NT2/D1 (cell line): ENCODE results near the gene RERE.

Experiments
- DNase-seq: peaks from one replicate; pipeline ENCODE4 v3.0.0-alpha.2; 2011; ENCODE audit warnings: low read depth, low spot score
- H3K27me3 ChIP-seq: 2 replicates; pipeline ENCODE4 v1.6.0; 2011; ENCODE audit warnings: mild to moderate bottlenecking; ENCODE audit not compliant: insufficient read length, insufficient read depth
- H3K36me3 ChIP-seq: 2 replicates; pipeline ENCODE4 v1.6.1; 2011; ENCODE audit warnings: mild to moderate bottlenecking, low read length, mixed read lengths; ENCODE audit not compliant: insufficient read depth, insufficient read length
- H3K4me1 ChIP-seq: 2 replicates; pipeline ENCODE4 v1.5.1; 2011; ENCODE audit not compliant: insufficient read depth, insufficient read length
- H3K4me3 ChIP-seq: 2 replicates; pipeline ENCODE4 v1.5.1; 2011; ENCODE audit warnings: low read depth; ENCODE audit not compliant: insufficient read length
- H3K9ac ChIP-seq: 2 replicates; pipeline ENCODE4 v1.6.0; 2011; ENCODE audit warnings: low read depth; ENCODE audit not compliant: insufficient read length
- H3K9me3 ChIP-seq: 2 replicates; pipeline ENCODE4 v1.5.1; 2011; ENCODE audit warnings: mild to moderate bottlenecking, low read length; ENCODE audit not compliant: insufficient read depth
- SUZ12 ChIP-seq: IDR thresholded peaks from 2 replicates; pipeline ENCODE4 v1.6.1; 2011; ENCODE audit not compliant: insufficient read length, insufficient read depth; ENCODE audit errors: extremely low read depth
- YY1 ChIP-seq: IDR thresholded peaks from 2 replicates; pipeline ENCODE4 v1.6.1; 2011; ENCODE audit not compliant: insufficient read length, insufficient read depth
- ZNF274 ChIP-seq: IDR thresholded peaks from 2 replicates; pipeline ENCODE4 v1.6.1; 2011; ENCODE audit warnings: mild to moderate bottlenecking, low read depth, low read length

The RERE gene

GRCh38 chr1:8394456-8395321, 422.8 kb downstream of the RERE start:
- no peak overlapping the region for H3K9ac ChIP-seq
- H3K27me3 ChIP-seq, result no peaks in the 10 kb centered on the region
- peaks cover 26% of the 10 kb centered on the region for H3K36me3 ChIP-seq
- no peaks in the 10 kb centered on the region for H3K9me3 ChIP-seq
- DNase-seq, result no peak
- no peak overlapping the region for H3K4me3 ChIP-seq
- H3K4me1 ChIP-seq, result no peaks in the 10 kb centered on the region
- TF ChIP-seq YY1, result no peak
- no peak for TF ChIP-seq ZNF274
- TF ChIP-seq SUZ12, result no peak

GRCh38 chr1:8392522-8392921, 424.9 kb downstream of the RERE start:
- DNase-seq, result no peak
- peaks cover 36% of the 10 kb centered on the region for H3K36me3 ChIP-seq
- no peaks in the 10 kb centered on the region for H3K9me3 ChIP-seq
- no peak overlapping the region for H3K4me3 ChIP-seq
- H3K9ac ChIP-seq, result no peak overlapping the region
- no peaks in the 10 kb centered on the region for H3K4me1 ChIP-seq
- TF ChIP-seq ZNF274, result no peak
- H3K27me3 ChIP-seq, result no peaks in the 10 kb centered on the region

GRCh38 chr1:8390707-8391106, 426.7 kb downstream of the RERE start:
- Histone ChIP-seq H3K27me3 (no peaks in the 10 kb centered on the region), H3K9me3 (no peaks in the 10 kb centered on the region), H3K4me1 (no peaks in the 10 kb centered on the region), H3K36me3 (peaks cover 36% of the 10 kb centered on the region), H3K9ac (no peak overlapping the region), H3K4me3 (no peak overlapping the region)
- no peak for TF ChIP-seq SUZ12
- DNase-seq, result no peak

DNA sequence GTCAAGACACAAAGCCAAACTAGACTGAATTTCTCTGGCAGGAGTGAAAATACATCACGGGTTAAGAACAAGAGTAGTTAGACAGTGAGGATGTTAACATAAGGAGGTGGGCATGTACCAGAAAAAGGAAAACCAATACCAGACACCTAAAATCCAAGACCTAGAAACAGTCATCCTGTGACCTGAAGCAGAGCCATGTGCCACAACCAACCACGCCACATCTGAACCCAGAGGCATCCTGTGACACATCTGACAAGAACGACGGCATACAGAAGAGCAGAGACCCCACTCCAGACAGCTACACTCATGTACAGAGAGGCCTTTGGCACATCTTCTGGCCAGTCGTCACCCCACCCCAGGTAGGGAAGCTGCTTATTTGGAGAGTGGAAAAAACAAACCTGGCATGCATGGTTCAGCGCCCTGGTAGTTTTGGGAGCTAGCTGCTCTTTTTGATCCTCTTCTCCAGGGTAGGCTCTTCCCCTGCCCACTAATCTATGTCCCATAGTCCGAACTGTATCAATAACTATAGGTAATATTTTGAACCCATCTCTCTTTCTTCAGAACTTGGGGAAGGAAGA, 427.4 kb downstream of the RERE start:
- Histone ChIP-seq H3K27me3 (no peaks in the 10 kb centered on the region), H3K9me3 (no peaks in the 10 kb centered on the region), H3K4me1 (no peaks in the 10 kb centered on the region), H3K36me3 (peaks cover 32% of the 10 kb centered on the region), H3K4me3 (no peak overlapping the region), H3K9ac (no peak overlapping the region)
- DNase-seq, result no peak
- no peak for TF ChIP-seq SUZ12
- no peak for TF ChIP-seq ZNF274
- no peak for TF ChIP-seq YY1

DNA sequence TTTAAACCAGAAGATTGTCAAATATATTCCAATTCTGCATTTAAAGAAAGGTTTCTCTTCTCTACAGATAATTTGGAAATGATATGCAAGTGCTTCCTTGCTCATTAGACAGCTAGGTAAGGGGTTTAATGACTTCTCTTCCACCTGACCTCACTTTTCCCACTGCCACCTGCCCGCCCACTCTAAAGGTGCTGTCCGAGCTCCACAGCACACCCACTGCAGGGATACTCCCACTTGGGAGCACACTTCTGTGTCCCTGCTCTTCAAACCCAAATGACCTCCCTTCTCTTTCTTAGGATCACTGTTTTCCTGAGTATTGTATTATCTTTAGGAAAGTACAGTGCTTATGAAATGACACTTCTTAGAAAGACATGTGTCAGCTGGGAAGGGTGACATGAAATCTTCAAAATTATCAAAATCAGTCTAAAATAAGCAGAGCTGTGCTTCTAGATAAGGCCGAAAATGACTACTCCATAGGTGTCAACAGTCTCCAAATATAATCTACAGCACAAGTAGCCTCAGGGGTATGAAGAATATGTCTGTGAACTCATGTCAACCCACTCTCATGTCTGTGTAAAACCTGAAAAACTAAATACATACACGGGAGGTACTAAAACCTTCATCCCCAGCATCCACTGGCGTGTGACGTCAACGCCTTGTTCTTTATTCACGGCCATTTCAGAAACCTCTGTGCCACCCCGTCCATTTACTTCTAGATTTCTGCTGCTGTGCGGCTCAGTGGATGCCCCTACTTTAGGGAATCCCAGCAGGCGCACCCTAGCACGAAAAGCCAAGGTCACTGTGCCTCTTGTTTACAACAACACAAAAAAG, 428.5 kb downstream of the RERE start:
- no peak for DNase-seq
- Histone ChIP-seq H3K9me3 (no peaks in the 10 kb centered on the region), H3K4me3 (no peak overlapping the region), H3K4me1 (no peaks in the 10 kb centered on the region), H3K36me3 (peaks cover 38% of the 10 kb centered on the region), H3K27me3 (no peaks in the 10 kb centered on the region), H3K9ac (no peak overlapping the region)
- TF ChIP-seq SUZ12 (no peak), ZNF274 (no peak)

GRCh38 chr1:8386247-8386646, 431.2 kb downstream of the RERE start:
- Histone ChIP-seq H3K4me3 (no peak overlapping the region), H3K9ac (no peak overlapping the region), H3K36me3 (peaks cover 34% of the 10 kb centered on the region), H3K9me3 (no peaks in the 10 kb centered on the region), H3K4me1 (peaks cover 2% of the 10 kb centered on the region), H3K27me3 (no peaks in the 10 kb centered on the region)
- no peak for TF ChIP-seq YY1
- no peak for TF ChIP-seq ZNF274
- no peak for TF ChIP-seq SUZ12
- no peak for DNase-seq

DNA sequence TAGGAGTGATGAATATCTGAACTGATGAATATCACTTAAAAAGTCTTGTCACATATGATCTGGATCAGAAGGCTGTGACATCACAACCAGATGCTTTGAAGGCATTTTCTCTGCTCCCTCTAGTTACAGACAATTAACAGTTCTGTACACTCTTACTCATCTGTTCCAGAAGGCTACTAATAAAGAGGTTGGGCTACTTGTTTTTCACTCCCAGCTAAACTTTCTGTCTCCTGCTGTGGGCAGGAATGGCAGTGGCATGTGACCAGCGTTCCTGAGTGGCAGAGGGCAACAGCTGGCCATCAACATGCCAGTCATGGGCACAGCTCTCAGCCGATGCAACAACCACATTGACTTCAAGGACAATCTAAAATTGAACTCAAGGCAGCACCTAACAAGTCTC, 432.9 kb downstream of the RERE start:
- Histone ChIP-seq H3K36me3 (peaks cover 34% of the 10 kb centered on the region), H3K9me3 (no peaks in the 10 kb centered on the region), H3K4me1 (peaks cover 2% of the 10 kb centered on the region), H3K4me3 (no peak overlapping the region), H3K9ac (no peak overlapping the region), H3K27me3 (no peaks in the 10 kb centered on the region)
- TF ChIP-seq YY1 (no peak), ZNF274 (no peak), SUZ12 (no peak)
- no peak for DNase-seq
